GM10847 (cell line): Measurements from ENCODE around the gene SLC24A5.

Source experiments
- POLR2A ChIP-seq: IDR thresholded peaks from 2 replicates; pipeline ENCODE4 v1.6.1; 2011; ENCODE audit not compliant: insufficient read length; ENCODE audit errors: extremely low read depth

SLC24A5 gene

GRCh38 chr15:48149858-48150257, 29.1 kb downstream of the SLC24A5 start:
- no peak for TF ChIP-seq POLR2A

GRCh38 chr15:48153526-48153925, 32.7 kb downstream of the SLC24A5 start:
- no peak for TF ChIP-seq POLR2A

- TF ChIP-seq POLR2A = no peak
Observed at GRCh38 chr15:48168616-48169015, 47.8 kb downstream of the SLC24A5 start.

GRCh38 chr15:48170981-48171380, 50.2 kb downstream of the SLC24A5 start:
- no peak for TF ChIP-seq POLR2A

GRCh38 chr15:48175126-48175525, 54.3 kb downstream of the SLC24A5 start:
- no peak for TF ChIP-seq POLR2A

GRCh38 chr15:48176112-48176511, 55.3 kb downstream of the SLC24A5 start:
- no peak for TF ChIP-seq POLR2A

GRCh38 chr15:48176957-48177356, 56.2 kb downstream of the SLC24A5 start:
- no peak for TF ChIP-seq POLR2A

GRCh38 chr15:48177383-48177765, 56.6 kb downstream of the SLC24A5 start:
- TF ChIP-seq POLR2A = no peak

GRCh38 chr15:48177766-48178647, 57.2 kb downstream of the SLC24A5 start, which contains the start of gene MYEF2:
Gene MYEF2, minus strand, starts transcription at chr15:48178295. Its CDS starts 58 bp downstream, at chr15:48178237.
- peak; percentile 47 for TF ChIP-seq POLR2A

- TF ChIP-seq POLR2A = no peak
Observed at GRCh38 chr15:48178648-48178931, 57.8 kb downstream of the SLC24A5 start.

- TF ChIP-seq POLR2A = no peak
Observed at GRCh38 chr15:48182749-48183148, 62.0 kb downstream of the SLC24A5 start.

- no peak for TF ChIP-seq POLR2A
Observed at GRCh38 chr15:48185529-48185928, 64.7 kb downstream of the SLC24A5 start.

- TF ChIP-seq POLR2A = no peak
Observed at GRCh38 chr15:48186271-48186670, 65.5 kb downstream of the SLC24A5 start.

- TF ChIP-seq POLR2A = no peak
Observed at GRCh38 chr15:48190932-48191573, 70.3 kb downstream of the SLC24A5 start.

- no peak for TF ChIP-seq POLR2A
Observed at GRCh38 chr15:48191574-48192225, 70.9 kb downstream of the SLC24A5 start, which contains the start of gene CTXN2. Gene CTXN2, plus strand, starts transcription at chr15:48191665. Its CDS starts 9,636 bp downstream, at chr15:48201301.
